PFSK-1 (cell line): ENCODE results near the gene MPPED1.

ENCODE experiments used
- POLR2AphosphoS5 ChIP-seq: IDR thresholded peaks from 2 replicates; pipeline ENCODE4 v1.6.1; 2012; ENCODE audit warnings: low read depth, mild to moderate bottlenecking, control low read depth, low read length, moderate library complexity
- REST ChIP-seq, 2 experiments: IDR thresholded peaks; 2 replicates each; pipeline versions ENCODE4 v1.6.1 to v1.8.0; 2011 to 2012; ENCODE audit warnings: low read depth in 2 of 2, low read length in 2 of 2, control low read depth in 1 of 2, inconsistent platforms in 1 of 2, mild to moderate bottlenecking in 1 of 2, moderate library complexity in 1 of 2; ENCODE audit not compliant: insufficient read depth in 1 of 2
- SIN3A ChIP-seq: IDR thresholded peaks from 2 replicates; pipeline ENCODE4 v1.6.1; 2012; ENCODE audit warnings: mild to moderate bottlenecking, low read length, moderate library complexity, borderline replicate concordance; ENCODE audit not compliant: insufficient read depth
- TAF1 ChIP-seq: IDR thresholded peaks from 2 replicates; pipeline ENCODE4 v1.6.1; 2012; ENCODE audit warnings: low read length, control low read depth, borderline replicate concordance; ENCODE audit not compliant: insufficient read depth

- TF ChIP-seq SIN3A, result no peak
- no peak for TF ChIP-seq POLR2AphosphoS5
- TF ChIP-seq REST (IDR thresholded peaks at IDR 0.05; ENCODE audit: insufficient read depth in 1 of 2, low read depth in 2 of 2, low read length in 2 of 2), result no peak
- TF ChIP-seq TAF1, result no peak
Observed at GRCh38 chr22:43550024-43550620, 138.3 kb downstream of the MPPED1 start.
